Measurements from ENCODE around the gene GOSR2.
A peak's percentile ranks its signal among the peaks of the same experiment; 100 is the strongest.

GOSR2 gene

GRCh38 chr17:46894476-46895151 lies 28.3 kb upstream of the GOSR2 start:
- no peak overlapping the region for H3K4me3 ChIP-seq (ENCODE audit: low read length)
- peaks cover 13% of the 10 kb centered on the region for H3K4me1 ChIP-seq (ENCODE audit: control insufficient read depth, low read depth, low read length)
- H4K5ac ChIP-seq (ENCODE audit: low read length) = no peak overlapping the region
- H3K79me2 ChIP-seq (ENCODE audit: control insufficient read depth, insufficient read depth, low read length) = no peaks in the 10 kb centered on the region
- no peak overlapping the region for H3K9ac ChIP-seq (ENCODE audit: low read length)
- no peak overlapping the region for H3K27ac ChIP-seq (ENCODE audit: low read depth, low read length)
- no peak overlapping the region for H2BK120ac ChIP-seq (ENCODE audit: low read depth, low read length)
- DNase-seq = peak; percentile 83
- H4K8ac ChIP-seq (ENCODE audit: low read depth, low read length) = no peak overlapping the region
- H3K23ac ChIP-seq (ENCODE audit: low read length) = peak overlapping the region; percentile 3
- no peak overlapping the region for H2BK15ac ChIP-seq (replicated peaks; ENCODE audit: low read depth)
- H3K79me1 ChIP-seq (ENCODE audit: low read length) = no peaks in the 10 kb centered on the region
- H3K4me2 ChIP-seq (ENCODE audit: low read length) = no peak overlapping the region
- WGBS (ENCODE audit: extremely low coverage, insufficient coverage, low lambda C conversion rate) = no CpG with 5 or more reads among the region's 29 CpGs
- no peaks in the 10 kb centered on the region for H3K36me3 ChIP-seq (ENCODE audit: control insufficient read depth, insufficient read depth, low read length)
- H2AK5ac ChIP-seq (ENCODE audit: low read length) = no peak overlapping the region
- H3K18ac ChIP-seq (ENCODE audit: low read length) = peak overlapping the region; percentile 56
- H2BK5ac ChIP-seq (ENCODE audit: low read length) = peak overlapping the region; percentile 58
- H3K56ac ChIP-seq (ENCODE audit: low read length) = peak overlapping the region; percentile 72
- H3K27me3 ChIP-seq (ENCODE audit: insufficient read depth, low read length, poor library complexity) = no peaks in the 10 kb centered on the region
- H3K4ac ChIP-seq (ENCODE audit: low read depth, low read length) = no peak overlapping the region

- H3K4me3 ChIP-seq (ENCODE audit: low read length) = no peak overlapping the region
- H4K5ac ChIP-seq (ENCODE audit: low read length) = no peak overlapping the region
- peaks cover 13% of the 10 kb centered on the region for H3K4me1 ChIP-seq (ENCODE audit: control insufficient read depth, low read depth, low read length)
- no peak overlapping the region for H4K8ac ChIP-seq (ENCODE audit: low read depth, low read length)
- WGBS (ENCODE audit: extremely low coverage, insufficient coverage, low lambda C conversion rate) = no CpG with 5 or more reads among the region's 9 CpGs
- no peaks in the 10 kb centered on the region for H3K27me3 ChIP-seq (ENCODE audit: insufficient read depth, low read length, poor library complexity)
- H3K18ac ChIP-seq (ENCODE audit: low read length) = peak overlapping the region; percentile 56
- H3K56ac ChIP-seq (ENCODE audit: low read length) = peak overlapping the region; percentile 72
- H3K4ac ChIP-seq (ENCODE audit: low read depth, low read length) = no peak overlapping the region
- H3K27ac ChIP-seq (ENCODE audit: low read depth, low read length) = no peak overlapping the region
- H2AK5ac ChIP-seq (ENCODE audit: low read length) = no peak overlapping the region
- no peaks in the 10 kb centered on the region for H3K36me3 ChIP-seq (ENCODE audit: control insufficient read depth, insufficient read depth, low read length)
- no peaks in the 10 kb centered on the region for H3K79me2 ChIP-seq (ENCODE audit: control insufficient read depth, insufficient read depth, low read length)
- H3K79me1 ChIP-seq (ENCODE audit: low read length) = no peaks in the 10 kb centered on the region
- H3K4me2 ChIP-seq (ENCODE audit: low read length) = no peak overlapping the region
- H2BK5ac ChIP-seq (ENCODE audit: low read length) = peak overlapping the region; percentile 58
- no peak for DNase-seq
- peak overlapping the region; percentile 3 for H3K23ac ChIP-seq (ENCODE audit: low read length)
- H3K9ac ChIP-seq (ENCODE audit: low read length) = no peak overlapping the region
- no peak overlapping the region for H2BK15ac ChIP-seq (replicated peaks; ENCODE audit: low read depth)
- no peak overlapping the region for H2BK120ac ChIP-seq (ENCODE audit: low read depth, low read length)
Observed at GRCh38 chr17:46895171-46895570, 27.8 kb upstream of the GOSR2 start.

GRCh38 chr17:46896991-46897390 lies 26.0 kb upstream of the GOSR2 start:
- H3K4me2 ChIP-seq (ENCODE audit: low read length) = no peak overlapping the region
- no peak overlapping the region for H2AK5ac ChIP-seq (ENCODE audit: low read length)
- no peak overlapping the region for H2BK120ac ChIP-seq (ENCODE audit: low read depth, low read length)
- H3K36me3 ChIP-seq (ENCODE audit: control insufficient read depth, insufficient read depth, low read length) = no peaks in the 10 kb centered on the region
- no peak overlapping the region for H3K23ac ChIP-seq (ENCODE audit: low read length)
- no peak overlapping the region for H3K18ac ChIP-seq (ENCODE audit: low read length)
- no peak for DNase-seq
- WGBS (ENCODE audit: extremely low coverage, insufficient coverage, low lambda C conversion rate) = no CpG with 5 or more reads among the region's 9 CpGs
- no peaks in the 10 kb centered on the region for H3K79me1 ChIP-seq (ENCODE audit: low read length)
- no peak overlapping the region for H3K4me3 ChIP-seq (ENCODE audit: low read length)
- no peak overlapping the region for H2BK15ac ChIP-seq (replicated peaks; ENCODE audit: low read depth)
- no peak overlapping the region for H3K56ac ChIP-seq (ENCODE audit: low read length)
- H3K27me3 ChIP-seq (ENCODE audit: insufficient read depth, low read length, poor library complexity) = no peaks in the 10 kb centered on the region
- H3K9ac ChIP-seq (ENCODE audit: low read length) = no peak overlapping the region
- H4K8ac ChIP-seq (ENCODE audit: low read depth, low read length) = no peak overlapping the region
- H3K4ac ChIP-seq (ENCODE audit: low read depth, low read length) = no peak overlapping the region
- H3K79me2 ChIP-seq (ENCODE audit: control insufficient read depth, insufficient read depth, low read length) = no peaks in the 10 kb centered on the region
- H3K27ac ChIP-seq (ENCODE audit: low read depth, low read length) = no peak overlapping the region
- peaks cover 13% of the 10 kb centered on the region for H3K4me1 ChIP-seq (ENCODE audit: control insufficient read depth, low read depth, low read length)
- no peak overlapping the region for H2BK5ac ChIP-seq (ENCODE audit: low read length)
- no peak overlapping the region for H4K5ac ChIP-seq (ENCODE audit: low read length)

- no peaks in the 10 kb centered on the region for H3K36me3 ChIP-seq (ENCODE audit: control insufficient read depth, insufficient read depth, low read length)
- H3K79me2 ChIP-seq (ENCODE audit: control insufficient read depth, insufficient read depth, low read length) = no peaks in the 10 kb centered on the region
- no peak overlapping the region for H2BK15ac ChIP-seq (replicated peaks; ENCODE audit: low read depth)
- H3K23ac ChIP-seq (ENCODE audit: low read length) = no peak overlapping the region
- no peak overlapping the region for H3K4me3 ChIP-seq (ENCODE audit: low read length)
- no peak overlapping the region for H4K8ac ChIP-seq (ENCODE audit: low read depth, low read length)
- H3K56ac ChIP-seq (ENCODE audit: low read length) = no peak overlapping the region
- H3K27ac ChIP-seq (ENCODE audit: low read depth, low read length) = no peak overlapping the region
- H3K18ac ChIP-seq (ENCODE audit: low read length) = no peak overlapping the region
- no peaks in the 10 kb centered on the region for H3K79me1 ChIP-seq (ENCODE audit: low read length)
- no peaks in the 10 kb centered on the region for H3K27me3 ChIP-seq (ENCODE audit: insufficient read depth, low read length, poor library complexity)
- peaks cover 13% of the 10 kb centered on the region for H3K4me1 ChIP-seq (ENCODE audit: control insufficient read depth, low read depth, low read length)
- no peak overlapping the region for H4K5ac ChIP-seq (ENCODE audit: low read length)
- no peak overlapping the region for H2BK120ac ChIP-seq (ENCODE audit: low read depth, low read length)
- no peak overlapping the region for H2BK5ac ChIP-seq (ENCODE audit: low read length)
- no peak overlapping the region for H3K9ac ChIP-seq (ENCODE audit: low read length)
- H3K4me2 ChIP-seq (ENCODE audit: low read length) = no peak overlapping the region
- DNase-seq = no peak
- no CpG with 5 or more reads among the region's 2 CpGs for WGBS (ENCODE audit: extremely low coverage, insufficient coverage, low lambda C conversion rate)
- H2AK5ac ChIP-seq (ENCODE audit: low read length) = no peak overlapping the region
- H3K4ac ChIP-seq (ENCODE audit: low read depth, low read length) = no peak overlapping the region
Observed at GRCh38 chr17:46898364-46898763, 24.6 kb upstream of the GOSR2 start.

- no CpG with 5 or more reads among the region's 5 CpGs for WGBS (ENCODE audit: extremely low coverage, insufficient coverage, low lambda C conversion rate)
- no peak overlapping the region for H3K4ac ChIP-seq (ENCODE audit: low read depth, low read length)
- H2BK120ac ChIP-seq (ENCODE audit: low read depth, low read length) = no peak overlapping the region
- no peaks in the 10 kb centered on the region for H3K79me1 ChIP-seq (ENCODE audit: low read length)
- no peak overlapping the region for H3K9ac ChIP-seq (ENCODE audit: low read length)
- no peaks in the 10 kb centered on the region for H3K27me3 ChIP-seq (ENCODE audit: insufficient read depth, low read length, poor library complexity)
- no peak overlapping the region for H4K5ac ChIP-seq (ENCODE audit: low read length)
- H2BK5ac ChIP-seq (ENCODE audit: low read length) = no peak overlapping the region
- H3K79me2 ChIP-seq (ENCODE audit: control insufficient read depth, insufficient read depth, low read length) = no peaks in the 10 kb centered on the region
- H3K4me1 ChIP-seq (ENCODE audit: control insufficient read depth, low read depth, low read length) = peaks cover 13% of the 10 kb centered on the region
- H3K27ac ChIP-seq (ENCODE audit: low read depth, low read length) = no peak overlapping the region
- no peak overlapping the region for H4K8ac ChIP-seq (ENCODE audit: low read depth, low read length)
- no peak overlapping the region for H2BK15ac ChIP-seq (replicated peaks; ENCODE audit: low read depth)
- H3K4me2 ChIP-seq (ENCODE audit: low read length) = no peak overlapping the region
- no peak overlapping the region for H2AK5ac ChIP-seq (ENCODE audit: low read length)
- H3K23ac ChIP-seq (ENCODE audit: low read length) = no peak overlapping the region
- no peak overlapping the region for H3K56ac ChIP-seq (ENCODE audit: low read length)
- DNase-seq = no peak
- no peak overlapping the region for H3K4me3 ChIP-seq (ENCODE audit: low read length)
- H3K36me3 ChIP-seq (ENCODE audit: control insufficient read depth, insufficient read depth, low read length) = no peaks in the 10 kb centered on the region
- H3K18ac ChIP-seq (ENCODE audit: low read length) = no peak overlapping the region
Observed at GRCh38 chr17:46898860-46899259, 24.1 kb upstream of the GOSR2 start.

GRCh38 chr17:46901291-46901690 lies 21.7 kb upstream of the GOSR2 start:
- Histone ChIP-seq H3K9ac (ENCODE audit: low read length) (no peak overlapping the region), H3K4me3 (ENCODE audit: low read length) (no peak overlapping the region), H3K27me3 (ENCODE audit: insufficient read depth, low read length, poor library complexity) (no peaks in the 10 kb centered on the region), H2AK5ac (ENCODE audit: low read length) (no peak overlapping the region), H3K56ac (ENCODE audit: low read length) (no peak overlapping the region), H3K23ac (ENCODE audit: low read length) (no peak overlapping the region), H3K4me2 (ENCODE audit: low read length) (no peak overlapping the region), H3K18ac (ENCODE audit: low read length) (no peak overlapping the region), H4K8ac (ENCODE audit: low read depth, low read length) (no peak overlapping the region), H3K4me1 (ENCODE audit: control insufficient read depth, low read depth, low read length) (no peaks in the 10 kb centered on the region), H2BK120ac (ENCODE audit: low read depth, low read length) (no peak overlapping the region), H3K79me2 (ENCODE audit: control insufficient read depth, insufficient read depth, low read length) (no peaks in the 10 kb centered on the region), H3K4ac (ENCODE audit: low read depth, low read length) (no peak overlapping the region), H4K5ac (ENCODE audit: low read length) (no peak overlapping the region), H2BK15ac (replicated peaks; ENCODE audit: low read depth) (no peak overlapping the region), H2BK5ac (ENCODE audit: low read length) (no peak overlapping the region), H3K79me1 (ENCODE audit: low read length) (no peaks in the 10 kb centered on the region), H3K27ac (ENCODE audit: low read depth, low read length) (no peak overlapping the region), H3K36me3 (ENCODE audit: control insufficient read depth, insufficient read depth, low read length) (no peaks in the 10 kb centered on the region)
- DNase-seq = no peak
- no CpG with 5 or more reads among the region's 9 CpGs for WGBS (ENCODE audit: extremely low coverage, insufficient coverage, low lambda C conversion rate)
